ENCODE data around the gene LRP1.

Gene LRP1

DNA sequence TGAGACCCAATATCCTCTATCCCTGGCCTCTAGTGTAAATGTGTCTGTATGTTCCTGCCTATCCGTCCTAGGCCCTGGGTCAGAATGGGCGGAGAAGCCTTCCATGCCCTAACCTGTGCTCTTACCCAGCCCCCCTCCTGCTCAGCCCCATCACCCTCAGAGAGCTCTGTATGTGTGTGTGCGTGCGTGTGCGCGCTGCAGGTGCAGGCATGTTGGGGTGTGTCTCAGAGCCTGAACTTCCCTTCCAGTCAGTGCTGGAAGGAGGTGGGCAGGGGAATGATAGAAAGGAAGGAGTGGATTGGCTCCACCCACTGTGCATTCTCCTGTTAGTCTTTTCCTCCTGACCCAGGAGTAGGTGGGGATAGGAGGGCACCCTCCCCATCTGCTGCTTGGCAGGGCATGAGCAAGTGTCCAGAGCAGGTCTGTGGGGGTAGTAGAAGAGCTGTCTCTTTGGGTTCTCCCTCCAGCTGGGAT lies 32.1 kb upstream of the LRP1 start:
- TF ChIP-seq, protein P1, sequence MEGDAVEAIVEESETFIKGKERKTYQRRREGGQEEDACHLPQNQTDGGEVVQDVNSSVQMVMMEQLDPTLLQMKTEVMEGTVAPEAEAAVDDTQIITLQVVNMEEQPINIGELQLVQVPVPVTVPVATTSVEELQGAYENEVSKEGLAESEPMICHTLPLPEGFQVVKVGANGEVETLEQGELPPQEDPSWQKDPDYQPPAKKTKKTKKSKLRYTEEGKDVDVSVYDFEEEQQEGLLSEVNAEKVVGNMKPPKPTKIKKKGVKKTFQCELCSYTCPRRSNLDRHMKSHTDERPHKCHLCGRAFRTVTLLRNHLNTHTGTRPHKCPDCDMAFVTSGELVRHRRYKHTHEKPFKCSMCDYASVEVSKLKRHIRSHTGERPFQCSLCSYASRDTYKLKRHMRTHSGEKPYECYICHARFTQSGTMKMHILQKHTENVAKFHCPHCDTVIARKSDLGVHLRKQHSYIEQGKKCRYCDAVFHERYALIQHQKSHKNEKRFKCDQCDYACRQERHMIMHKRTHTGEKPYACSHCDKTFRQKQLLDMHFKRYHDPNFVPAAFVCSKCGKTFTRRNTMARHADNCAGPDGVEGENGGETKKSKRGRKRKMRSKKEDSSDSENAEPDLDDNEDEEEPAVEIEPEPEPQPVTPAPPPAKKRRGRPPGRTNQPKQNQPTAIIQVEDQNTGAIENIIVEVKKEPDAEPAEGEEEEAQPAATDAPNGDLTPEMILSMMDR (IDR thresholded peaks at IDR 0.05; ENCODE audit: low read depth, low read length) = no peak
- no peak overlapping the region for H3K4me3 ChIP-seq (ENCODE audit: low read depth, low read length)

DNA sequence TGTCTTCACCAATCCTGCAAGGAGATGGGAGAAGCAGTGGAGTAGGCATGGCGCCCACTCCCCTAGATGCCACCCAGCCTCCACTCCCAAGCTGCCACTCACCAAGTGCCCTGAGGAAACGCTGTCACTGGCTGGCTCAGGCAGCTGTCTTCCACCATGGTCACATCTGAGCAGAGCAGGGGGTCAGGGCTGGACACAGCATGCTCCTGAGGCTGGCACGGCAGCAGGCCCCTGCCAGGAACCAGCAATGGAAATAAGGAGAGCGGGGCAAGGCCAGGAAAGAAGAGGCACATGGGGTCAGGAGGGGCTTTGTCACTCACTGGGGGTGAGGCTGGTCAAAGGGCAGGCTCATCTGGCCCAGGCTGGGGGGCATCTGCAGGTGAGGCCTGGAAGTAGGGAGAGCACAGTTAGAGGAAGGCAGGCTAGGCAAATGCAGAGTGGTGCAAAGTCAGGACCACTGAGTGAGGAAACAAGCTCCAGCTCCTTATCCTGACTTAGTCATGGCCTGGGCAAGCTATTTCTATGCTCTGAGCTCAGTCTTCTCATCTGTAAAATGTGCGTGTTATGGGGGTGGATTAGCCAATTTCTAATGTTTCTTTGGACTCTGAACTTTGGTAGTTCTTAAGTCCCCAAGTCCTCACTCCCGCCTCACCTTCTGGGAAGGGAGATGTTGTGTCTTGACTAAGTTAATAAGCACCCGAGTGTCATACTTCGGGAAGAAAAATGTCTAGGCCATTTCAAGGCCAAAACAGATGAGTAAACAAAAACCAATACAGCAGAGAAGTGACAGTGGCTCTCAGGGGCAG lies 31.3 kb upstream of the LRP1 start:
- H3K4me3 ChIP-seq (ENCODE audit: low read depth, low read length) = no peak overlapping the region
- TF ChIP-seq, protein P1 (IDR thresholded peaks at IDR 0.05; ENCODE audit: low read depth, low read length) = no peak

GRCh38 chr12:57097554-57097835 lies 30.8 kb upstream of the LRP1 start:
- no peak overlapping the region for H3K4me3 ChIP-seq (ENCODE audit: low read depth, low read length)
- TF ChIP-seq, protein P1 (IDR thresholded peaks at IDR 0.05; ENCODE audit: low read depth, low read length) = no peak

- TF ChIP-seq, protein P1 (IDR thresholded peaks at IDR 0.05; ENCODE audit: low read depth, low read length) = no peak
- H3K4me3 ChIP-seq (ENCODE audit: low read depth, low read length) = no peak overlapping the region
Measured at GRCh38 chr12:57098546-57098945, 29.7 kb upstream of the LRP1 start.

GRCh38 chr12:57099047-57099714 lies 29.1 kb upstream of the LRP1 start:
- no peak overlapping the region for H3K4me3 ChIP-seq (ENCODE audit: low read depth, low read length)
- TF ChIP-seq, protein P1 (IDR thresholded peaks at IDR 0.05; ENCODE audit: low read depth, low read length) = no peak

DNA sequence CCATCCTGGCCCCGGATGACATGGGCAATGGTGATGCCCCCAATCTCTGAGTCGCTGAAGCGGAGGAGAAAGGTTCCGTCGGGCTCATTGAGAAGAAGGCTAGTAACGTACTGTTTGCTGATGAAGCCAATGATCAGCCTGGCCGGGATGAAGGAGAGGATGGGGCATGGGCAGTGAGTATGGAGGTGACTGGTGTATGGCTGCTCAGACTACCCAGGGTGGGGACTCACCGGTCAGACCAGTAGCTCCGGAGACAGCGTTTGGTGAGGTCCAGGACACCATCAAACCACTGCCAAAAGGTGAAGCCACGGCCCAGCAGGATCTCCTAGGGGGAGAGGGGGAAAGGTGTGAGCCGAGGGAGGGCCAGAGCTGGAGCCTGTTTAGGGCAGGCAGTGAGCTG lies 28.5 kb upstream of the LRP1 start:
- no peak overlapping the region for H3K4me3 ChIP-seq (ENCODE audit: low read depth, low read length)
- TF ChIP-seq, protein P1 (IDR thresholded peaks at IDR 0.05; ENCODE audit: low read depth, low read length) = no peak
